ENCODE data around the gene LAMB1. TPM values are rescaled to one million over a fixed set of nuclear protein-coding genes. Genes with fewer than 3 reads are reported as not detected.
A peak's percentile ranks its signal among the peaks of the same experiment; 100 is the strongest.

The LAMB1 gene
- total RNA-seq, 1 experiment from 2014 or later, result 101 TPM

DNA sequence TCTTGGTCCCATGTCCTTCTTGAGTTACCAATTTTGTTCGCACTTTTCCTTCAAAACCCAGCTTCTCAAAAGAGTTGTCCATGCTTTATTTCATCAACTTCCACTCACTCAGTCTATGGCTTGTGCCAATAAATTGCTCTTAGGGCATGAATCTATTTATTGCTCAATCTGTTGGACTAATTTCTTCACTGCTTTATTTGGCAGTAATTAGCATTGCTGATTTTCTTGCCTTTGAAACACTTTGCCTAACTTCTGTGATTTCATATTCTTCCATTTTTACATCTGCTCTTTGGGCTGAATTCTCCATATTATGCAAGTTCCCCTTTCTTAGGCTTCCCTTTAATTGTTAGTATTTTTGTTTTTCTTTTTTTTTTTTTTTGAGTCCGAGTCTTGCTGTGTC lies 95.2 kb downstream of the LAMB1 start:
- no peaks in the 10 kb centered on the region for H3K27me3 Mint-ChIP-seq (ENCODE audit: low read depth)
- H3K4me3 Mint-ChIP-seq, result no peak overlapping the region
- H3K27ac Mint-ChIP-seq, result no peak overlapping the region
- H3K36me3 Mint-ChIP-seq, result peaks cover 69% of the 10 kb centered on the region
- peaks cover 4% of the 10 kb centered on the region for H3K9me3 Mint-ChIP-seq
- CTCF ChIA-PET, result no interaction called here
- POLR2A ChIA-PET, result no interaction called here
- DNase-seq (ENCODE audit: low spot score), result no peak
- ATAC-seq, result no peak
- no peaks in the 10 kb centered on the region for H3K4me1 Mint-ChIP-seq
- TF ChIP-seq ZNF232 (CRISPR knock-in tag; IDR thresholded peaks at IDR 0.05), result no peak
- TF ChIP-seq TEAD4 (CRISPR knock-in tag; IDR thresholded peaks at IDR 0.05), result no peak
- TF ChIP-seq MYBL2 (CRISPR knock-in tag; IDR thresholded peaks at IDR 0.05), result no peak
- no peak for TF ChIP-seq ZNF138 (CRISPR knock-in tag; conservative IDR thresholded peaks at IDR 0.05)
- TF ChIP-seq, protein P1, sequence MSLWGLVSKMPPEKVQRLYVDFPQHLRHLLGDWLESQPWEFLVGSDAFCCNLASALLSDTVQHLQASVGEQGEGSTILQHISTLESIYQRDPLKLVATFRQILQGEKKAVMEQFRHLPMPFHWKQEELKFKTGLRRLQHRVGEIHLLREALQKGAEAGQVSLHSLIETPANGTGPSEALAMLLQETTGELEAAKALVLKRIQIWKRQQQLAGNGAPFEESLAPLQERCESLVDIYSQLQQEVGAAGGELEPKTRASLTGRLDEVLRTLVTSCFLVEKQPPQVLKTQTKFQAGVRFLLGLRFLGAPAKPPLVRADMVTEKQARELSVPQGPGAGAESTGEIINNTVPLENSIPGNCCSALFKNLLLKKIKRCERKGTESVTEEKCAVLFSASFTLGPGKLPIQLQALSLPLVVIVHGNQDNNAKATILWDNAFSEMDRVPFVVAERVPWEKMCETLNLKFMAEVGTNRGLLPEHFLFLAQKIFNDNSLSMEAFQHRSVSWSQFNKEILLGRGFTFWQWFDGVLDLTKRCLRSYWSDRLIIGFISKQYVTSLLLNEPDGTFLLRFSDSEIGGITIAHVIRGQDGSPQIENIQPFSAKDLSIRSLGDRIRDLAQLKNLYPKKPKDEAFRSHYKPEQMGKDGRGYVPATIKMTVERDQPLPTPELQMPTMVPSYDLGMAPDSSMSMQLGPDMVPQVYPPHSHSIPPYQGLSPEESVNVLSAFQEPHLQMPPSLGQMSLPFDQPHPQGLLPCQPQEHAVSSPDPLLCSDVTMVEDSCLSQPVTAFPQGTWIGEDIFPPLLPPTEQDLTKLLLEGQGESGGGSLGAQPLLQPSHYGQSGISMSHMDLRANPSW (CRISPR knock-in tag; conservative IDR thresholded peaks at IDR 0.05; ENCODE audit: low read depth), result no peak

GRCh38 chr7:107902381-107902780 lies 100.6 kb downstream of the LAMB1 start:
- no peak for TF ChIP-seq NFATC4 (CRISPR knock-in tag; IDR thresholded peaks at IDR 0.05)
- Mint-ChIP-seq H3K27me3 (ENCODE audit: low read depth) (no peaks in the 10 kb centered on the region), H3K27ac (peak overlapping the region; percentile 74), H3K9me3 (no peaks in the 10 kb centered on the region), H3K4me1 (peaks cover 14% of the 10 kb centered on the region), H3K4me3 (no peak overlapping the region), H3K36me3 (peaks cover 34% of the 10 kb centered on the region)
- ChIA-PET POLR2A (no interaction called here), CTCF (no interaction called here)
- DNase-seq (ENCODE audit: low spot score) (no peak), ATAC-seq (peak; percentile 56; the same call in 1 of the 2 replicates)

DNA sequence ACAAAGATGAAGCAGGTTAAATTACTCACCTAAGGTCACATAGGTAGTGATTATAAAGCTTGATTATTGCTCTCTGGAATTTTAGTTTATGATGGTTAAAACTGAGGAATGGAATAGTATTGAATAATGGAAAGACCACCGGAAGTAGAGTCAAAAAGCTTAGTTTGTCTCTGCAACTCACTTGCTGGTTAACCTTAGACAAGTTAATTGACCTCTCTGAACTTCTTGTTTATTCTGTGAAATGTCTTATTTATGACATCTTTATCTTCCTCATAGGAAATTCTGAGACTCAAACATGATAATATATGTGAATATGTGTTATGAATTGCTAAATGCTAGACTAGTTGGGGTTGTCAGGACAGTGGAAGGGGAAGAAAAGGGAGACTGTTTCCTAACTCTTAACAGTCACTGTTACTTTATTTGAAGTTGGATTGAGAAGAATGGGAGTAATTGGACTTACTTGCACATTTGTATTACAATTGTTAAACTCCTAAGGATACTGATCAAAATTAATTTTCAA lies 102.4 kb downstream of the LAMB1 start:
- no peaks in the 10 kb centered on the region for H3K27me3 Mint-ChIP-seq (ENCODE audit: low read depth)
- ChIA-PET CTCF (no interaction called here), POLR2A (no interaction called here)
- peaks cover 23% of the 10 kb centered on the region for H3K36me3 Mint-ChIP-seq
- no peak overlapping the region for H3K27ac Mint-ChIP-seq
- H3K4me1 Mint-ChIP-seq, result peaks cover 14% of the 10 kb centered on the region
- H3K4me3 Mint-ChIP-seq, result no peak overlapping the region
- DNase-seq (ENCODE audit: low spot score), result no peak
- no peak for ATAC-seq
- no peaks in the 10 kb centered on the region for H3K9me3 Mint-ChIP-seq
- no peak for TF ChIP-seq ZNF416 (CRISPR knock-in tag; IDR thresholded peaks at IDR 0.05)
- TF ChIP-seq ZSCAN18 (CRISPR knock-in tag; IDR thresholded peaks at IDR 0.05), result no peak
- TF ChIP-seq ZNF232 (CRISPR knock-in tag; IDR thresholded peaks at IDR 0.05), result no peak
- TF ChIP-seq ZNF512 (CRISPR knock-in tag; IDR thresholded peaks at IDR 0.05; ENCODE audit: borderline replicate concordance), result no peak
- no peak for TF ChIP-seq ZBTB21 (CRISPR knock-in tag; IDR thresholded peaks at IDR 0.05; ENCODE audit: borderline replicate concordance)
- TF ChIP-seq JAZF1 (CRISPR knock-in tag; IDR thresholded peaks at IDR 0.05), result no peak
- TF ChIP-seq, protein P1 (CRISPR knock-in tag; conservative IDR thresholded peaks at IDR 0.05; ENCODE audit: low read depth), result no peak
- TF ChIP-seq CBFB (CRISPR knock-in tag; IDR thresholded peaks at IDR 0.05; ENCODE audit: low read depth), result no peak
- TF ChIP-seq, protein P2, sequence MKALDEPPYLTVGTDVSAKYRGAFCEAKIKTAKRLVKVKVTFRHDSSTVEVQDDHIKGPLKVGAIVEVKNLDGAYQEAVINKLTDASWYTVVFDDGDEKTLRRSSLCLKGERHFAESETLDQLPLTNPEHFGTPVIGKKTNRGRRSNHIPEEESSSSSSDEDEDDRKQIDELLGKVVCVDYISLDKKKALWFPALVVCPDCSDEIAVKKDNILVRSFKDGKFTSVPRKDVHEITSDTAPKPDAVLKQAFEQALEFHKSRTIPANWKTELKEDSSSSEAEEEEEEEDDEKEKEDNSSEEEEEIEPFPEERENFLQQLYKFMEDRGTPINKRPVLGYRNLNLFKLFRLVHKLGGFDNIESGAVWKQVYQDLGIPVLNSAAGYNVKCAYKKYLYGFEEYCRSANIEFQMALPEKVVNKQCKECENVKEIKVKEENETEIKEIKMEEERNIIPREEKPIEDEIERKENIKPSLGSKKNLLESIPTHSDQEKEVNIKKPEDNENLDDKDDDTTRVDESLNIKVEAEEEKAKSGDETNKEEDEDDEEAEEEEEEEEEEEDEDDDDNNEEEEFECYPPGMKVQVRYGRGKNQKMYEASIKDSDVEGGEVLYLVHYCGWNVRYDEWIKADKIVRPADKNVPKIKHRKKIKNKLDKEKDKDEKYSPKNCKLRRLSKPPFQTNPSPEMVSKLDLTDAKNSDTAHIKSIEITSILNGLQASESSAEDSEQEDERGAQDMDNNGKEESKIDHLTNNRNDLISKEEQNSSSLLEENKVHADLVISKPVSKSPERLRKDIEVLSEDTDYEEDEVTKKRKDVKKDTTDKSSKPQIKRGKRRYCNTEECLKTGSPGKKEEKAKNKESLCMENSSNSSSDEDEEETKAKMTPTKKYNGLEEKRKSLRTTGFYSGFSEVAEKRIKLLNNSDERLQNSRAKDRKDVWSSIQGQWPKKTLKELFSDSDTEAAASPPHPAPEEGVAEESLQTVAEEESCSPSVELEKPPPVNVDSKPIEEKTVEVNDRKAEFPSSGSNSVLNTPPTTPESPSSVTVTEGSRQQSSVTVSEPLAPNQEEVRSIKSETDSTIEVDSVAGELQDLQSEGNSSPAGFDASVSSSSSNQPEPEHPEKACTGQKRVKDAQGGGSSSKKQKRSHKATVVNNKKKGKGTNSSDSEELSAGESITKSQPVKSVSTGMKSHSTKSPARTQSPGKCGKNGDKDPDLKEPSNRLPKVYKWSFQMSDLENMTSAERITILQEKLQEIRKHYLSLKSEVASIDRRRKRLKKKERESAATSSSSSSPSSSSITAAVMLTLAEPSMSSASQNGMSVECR (CRISPR knock-in tag; IDR thresholded peaks at IDR 0.05; ENCODE audit: borderline replicate concordance), result no peak
- TF ChIP-seq ZNF121 (CRISPR knock-in tag; IDR thresholded peaks at IDR 0.05), result no peak
